Activated CD8-positive, alpha-beta T cell treated with anti-CD3 and anti-CD28 coated beads, Interleukin-2, amount 10 ng/mL, durations not matched to agents 7 days and 5 days (primary cell): ENCODE data around the gene CASKIN2. TPM values are rescaled to one million over a fixed set of nuclear protein-coding genes. Genes with fewer than 3 reads are reported as not detected.

Source experiments
- ATAC-seq: fragments of 150-1000 bp; cut with Tn5 transposase; one replicate; pipeline ENCODE4 v1.10.0; 2021; ENCODE audit warnings: moderate library complexity
- CTCF ChIA-PET: fragments of 350-600 bp; sonication (Branson Sonifier 250); formaldehyde crosslinking; loops from one replicate; lab custom pipeline; 2021; ENCODE audit warnings: antibody characterized with exemption; lab: Charles Lee
- POLR2A ChIA-PET: fragments of 350-600 bp; sonication (Branson Sonifier 250); formaldehyde crosslinking; loops from one replicate; lab custom pipeline; 2021; ENCODE audit warnings: antibody characterized with exemption; lab: Charles Lee
- DNase-seq: peaks from one replicate; pipeline ENCODE4 v3.0.0-alpha.2; 2020
- H3K27ac Mint-ChIP-seq: one replicate; pipeline ENCODE4 v1.8.0; 2021; ENCODE audit warnings: mild to moderate bottlenecking, mixed read lengths
- H3K27me3 Mint-ChIP-seq: one replicate; pipeline ENCODE4 v1.8.0; 2021; ENCODE audit warnings: low read depth, mixed read lengths
- H3K36me3 Mint-ChIP-seq: one replicate; pipeline ENCODE4 v1.8.0; 2021; ENCODE audit warnings: low read depth, mixed read lengths
- H3K4me1 Mint-ChIP-seq: one replicate; pipeline ENCODE4 v1.8.0; 2021; ENCODE audit warnings: low read depth, mixed read lengths
- H3K4me3 Mint-ChIP-seq: one replicate; pipeline ENCODE4 v1.8.0; 2021; ENCODE audit warnings: mild to moderate bottlenecking, mixed read lengths
- H3K9me3 Mint-ChIP-seq: one replicate; pipeline ENCODE4 v1.8.0; 2022; ENCODE audit warnings: mixed read lengths; ENCODE audit not compliant: insufficient read depth
- total RNA-seq, 2 experiments: library from RNA; stranded (reverse); gene quantifications; one replicate each; pipeline ENCODE4 v1.2.3, GENCODE V29; 2021

Gene CASKIN2
- total RNA-seq, result under 1 TPM; 0.68 to 0.97 TPM

- peak within 1 kb of the TSS; percentile 52 for H3K27ac Mint-ChIP-seq
- POLR2A ChIA-PET, result interaction anchor here (1.0 to 3.1 kb wide), 9 partner anchors 11 to 245 kb away, joined by 3 to 15 read pairs (median 6); partner anchors contain the start of genes GRB2, MIF4GD, MYO15B and RECQL5
- CTCF ChIA-PET, result interaction anchor here (0.7 to 3.3 kb wide), 34 partner anchors 9 to 255 kb away, joined by 3 to 26 read pairs (median 4); partner anchors contain the start of genes GALK1, LLGL2, MIF4GD and MYO15B
- H3K27me3 Mint-ChIP-seq, result peaks cover 3% of the 10 kb centered on the region
- DNase-seq, result peak; percentile 83
- peak; percentile 54 for ATAC-seq
- H3K36me3 Mint-ChIP-seq, result peaks cover 20% of the 10 kb centered on the region
- H3K4me1 Mint-ChIP-seq, result peaks cover 28% of the 10 kb centered on the region
- H3K4me3 Mint-ChIP-seq, result peak within 1 kb of the TSS; percentile 76
- no peaks in the 10 kb centered on the region for H3K9me3 Mint-ChIP-seq
Measured at GRCh38 chr17:75515496-75516254, at the start of gene CASKIN2. TSS of gene CASKIN2 (minus strand) at chr17:75515537. CDS start at chr17:75513804, 1,733 bp downstream.

- ATAC-seq (no peak), DNase-seq (no peak)
- no peaks in the 10 kb centered on the region for H3K9me3 Mint-ChIP-seq
- H3K27me3 Mint-ChIP-seq, result no peaks in the 10 kb centered on the region
- no peaks in the 10 kb centered on the region for H3K36me3 Mint-ChIP-seq
- no peaks in the 10 kb centered on the region for H3K4me1 Mint-ChIP-seq
- POLR2A ChIA-PET, result no interaction called here
- H3K4me3 Mint-ChIP-seq, result no peak overlapping the region
- CTCF ChIA-PET, result no interaction called here
- H3K27ac Mint-ChIP-seq, result no peak overlapping the region
Measured at GRCh38 chr17:75565066-75565465, 49.7 kb upstream of the CASKIN2 start.

- no peak overlapping the region for H3K4me3 Mint-ChIP-seq
- ChIA-PET POLR2A (no interaction called here), CTCF (no interaction called here)
- no peaks in the 10 kb centered on the region for H3K27me3 Mint-ChIP-seq
- no peak for DNase-seq
- H3K27ac Mint-ChIP-seq, result no peak overlapping the region
- ATAC-seq, result no peak
- H3K36me3 Mint-ChIP-seq, result no peaks in the 10 kb centered on the region
- no peaks in the 10 kb centered on the region for H3K9me3 Mint-ChIP-seq
- no peaks in the 10 kb centered on the region for H3K4me1 Mint-ChIP-seq
Measured at GRCh38 chr17:75564195-75564594, 48.9 kb upstream of the CASKIN2 start.

- DNase-seq, result no peak
- Mint-ChIP-seq H3K36me3 (no peaks in the 10 kb centered on the region), H3K27ac (no peak overlapping the region), H3K4me1 (no peaks in the 10 kb centered on the region), H3K9me3 (no peaks in the 10 kb centered on the region), H3K4me3 (no peak overlapping the region), H3K27me3 (no peaks in the 10 kb centered on the region)
- ChIA-PET POLR2A (no interaction called here), CTCF (no interaction called here)
- ATAC-seq, result no peak
Measured at GRCh38 chr17:75563063-75563758, 47.9 kb upstream of the CASKIN2 start.

DNA sequence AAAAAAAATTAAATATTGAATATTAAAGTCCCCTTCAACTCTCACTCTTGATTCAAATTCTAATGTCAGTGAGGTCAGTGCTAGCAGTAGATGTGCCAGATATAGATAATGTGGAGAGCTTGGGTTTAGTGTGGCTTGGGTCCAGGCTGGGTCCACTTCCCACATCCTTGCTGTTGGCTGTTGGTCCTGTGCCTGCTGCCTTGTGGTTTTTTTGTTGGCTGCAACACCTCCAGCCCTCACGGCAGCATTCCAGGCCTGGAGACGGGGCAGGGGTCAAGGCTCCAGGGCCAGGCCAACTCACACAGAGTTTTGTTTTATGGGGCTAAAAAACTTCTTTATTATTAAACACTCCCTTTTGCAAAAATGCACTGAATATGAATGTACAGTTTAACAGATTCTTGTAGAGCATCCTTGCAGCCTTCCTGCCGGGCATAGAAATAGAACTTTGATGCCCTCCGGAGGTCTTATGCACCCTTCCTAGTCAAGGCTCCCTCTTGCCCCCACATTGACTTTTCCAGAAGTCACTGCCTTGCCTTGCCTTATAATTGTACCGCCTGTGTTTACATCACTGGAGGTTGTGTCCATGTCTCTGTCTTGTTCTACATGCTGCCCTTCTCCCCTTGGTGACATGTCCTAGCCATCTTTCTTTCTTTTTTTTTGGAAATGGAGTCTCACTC is 46.7 kb upstream of the CASKIN2 start:
- DNase-seq (no peak), ATAC-seq (no peak)
- H3K9me3 Mint-ChIP-seq, result no peaks in the 10 kb centered on the region
- no peak overlapping the region for H3K4me3 Mint-ChIP-seq
- ChIA-PET POLR2A (interaction anchor here (0.6 kb wide), 1 partner anchor 28 kb away, joined by 5 read pairs; no protein-coding TSS in a partner anchor), CTCF (no interaction called here)
- no peaks in the 10 kb centered on the region for H3K4me1 Mint-ChIP-seq
- H3K36me3 Mint-ChIP-seq, result no peaks in the 10 kb centered on the region
- H3K27ac Mint-ChIP-seq, result no peak overlapping the region
- H3K27me3 Mint-ChIP-seq, result no peaks in the 10 kb centered on the region

GRCh38 chr17:75559958-75560533 is 44.7 kb upstream of the CASKIN2 start:
- Mint-ChIP-seq H3K9me3 (no peaks in the 10 kb centered on the region), H3K4me1 (no peaks in the 10 kb centered on the region), H3K36me3 (no peaks in the 10 kb centered on the region), H3K27me3 (no peaks in the 10 kb centered on the region), H3K27ac (no peak overlapping the region), H3K4me3 (no peak overlapping the region)
- no peak for ATAC-seq
- DNase-seq, result no peak
- ChIA-PET POLR2A (interaction anchor here (1.4 kb wide), 1 partner anchor 11 kb away, joined by 4 read pairs; no protein-coding TSS in a partner anchor), CTCF (no interaction called here)

DNA sequence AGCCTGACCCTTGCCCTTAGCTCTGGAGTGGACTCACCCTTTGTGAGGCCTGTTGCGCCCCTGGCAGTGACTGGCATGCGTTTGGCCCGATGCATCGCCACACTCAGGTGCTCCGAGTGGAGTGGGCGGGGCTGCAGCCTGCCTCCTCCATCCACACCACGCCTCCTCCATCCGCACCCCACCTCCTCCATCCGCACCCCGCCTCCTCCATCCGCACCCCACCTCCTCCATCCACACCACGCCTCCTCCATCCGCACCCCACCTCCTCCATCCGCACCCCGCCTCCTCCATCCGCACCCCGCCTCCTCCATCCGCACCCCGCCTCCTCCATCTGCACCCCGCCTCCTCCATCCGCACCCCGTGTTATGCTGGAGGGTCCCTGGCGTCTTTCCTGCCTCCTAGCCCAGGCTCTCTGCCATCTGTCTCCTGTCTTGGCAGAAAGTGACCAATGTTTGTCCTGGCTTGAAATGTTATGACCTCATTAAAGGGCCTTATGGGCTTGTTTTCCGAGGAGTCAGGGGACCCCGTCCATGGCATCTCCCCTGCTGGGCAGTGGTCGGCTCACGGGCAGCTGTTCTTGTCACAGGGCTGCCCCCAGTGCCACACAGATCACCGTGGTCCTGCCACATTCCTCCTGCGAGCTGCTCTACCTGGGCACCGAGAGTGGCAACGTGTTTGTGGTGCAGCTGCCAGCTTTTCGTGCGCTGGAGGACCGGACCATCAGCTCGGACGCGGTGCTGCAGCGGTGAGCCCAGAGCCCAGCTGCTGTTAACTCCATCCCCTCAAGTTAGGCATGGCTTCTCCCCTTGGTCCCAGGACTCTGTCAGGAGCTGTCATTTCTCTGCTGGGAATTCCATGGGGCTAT is 43.6 kb upstream of the CASKIN2 start:
- Mint-ChIP-seq H3K27me3 (no peaks in the 10 kb centered on the region), H3K9me3 (no peaks in the 10 kb centered on the region), H3K4me3 (no peak overlapping the region), H3K4me1 (no peaks in the 10 kb centered on the region), H3K27ac (no peak overlapping the region), H3K36me3 (no peaks in the 10 kb centered on the region)
- DNase-seq (no peak), ATAC-seq (no peak)
- CTCF ChIA-PET, result no interaction called here
- POLR2A ChIA-PET, result no interaction called here

DNA sequence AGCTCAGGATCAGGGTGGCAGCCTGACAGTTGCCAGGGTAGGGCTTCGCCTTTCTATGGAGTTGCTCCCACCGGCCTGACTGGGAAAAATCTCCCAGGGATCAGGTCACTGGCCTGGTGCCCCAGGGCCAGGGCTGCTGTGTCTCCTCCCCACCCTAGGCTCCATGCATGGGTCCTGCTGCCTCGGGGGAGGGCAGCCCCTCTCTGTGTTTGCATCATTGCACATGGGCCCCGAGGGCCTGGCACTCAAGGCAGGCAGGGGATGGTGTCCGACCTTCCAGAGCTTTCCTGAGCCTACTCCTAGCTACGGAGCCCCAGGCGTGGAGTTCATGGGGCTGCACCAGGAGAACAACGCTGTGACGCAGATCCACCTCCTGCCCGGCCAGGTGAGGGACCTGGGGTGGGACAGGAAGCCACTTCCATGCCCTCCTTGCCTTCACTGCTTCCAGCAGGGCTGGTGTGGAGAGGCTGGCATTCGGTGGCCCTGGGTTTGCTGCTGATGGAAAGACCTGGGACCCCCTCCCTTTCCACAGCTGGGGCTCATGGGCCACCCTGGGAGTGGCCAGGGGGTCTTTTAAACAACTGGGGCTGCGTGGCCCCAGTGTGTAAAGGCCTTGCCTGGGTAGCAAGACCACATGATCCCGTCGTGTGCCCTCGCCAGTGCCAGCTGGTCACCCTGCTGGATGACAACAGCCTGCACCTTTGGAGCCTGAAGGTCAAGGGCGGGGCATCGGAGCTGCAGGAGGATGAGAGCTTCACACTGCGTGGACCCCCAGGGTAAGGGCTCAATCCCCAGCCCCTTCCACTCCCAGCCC is 42.7 kb upstream of the CASKIN2 start:
- Mint-ChIP-seq H3K4me1 (no peaks in the 10 kb centered on the region), H3K27ac (no peak overlapping the region), H3K9me3 (no peaks in the 10 kb centered on the region), H3K4me3 (no peak overlapping the region), H3K36me3 (no peaks in the 10 kb centered on the region), H3K27me3 (no peaks in the 10 kb centered on the region)
- no peak for DNase-seq
- ChIA-PET POLR2A (no interaction called here), CTCF (no interaction called here)
- ATAC-seq, result no peak

GRCh38 chr17:75557075-75557851 is 41.9 kb upstream of the CASKIN2 start:
- no peak for DNase-seq
- Mint-ChIP-seq H3K4me3 (no peak overlapping the region), H3K27me3 (no peaks in the 10 kb centered on the region), H3K9me3 (no peaks in the 10 kb centered on the region), H3K27ac (no peak overlapping the region), H3K4me1 (no peaks in the 10 kb centered on the region), H3K36me3 (no peaks in the 10 kb centered on the region)
- ChIA-PET POLR2A (no interaction called here), CTCF (no interaction called here)
- ATAC-seq, result no peak

GRCh38 chr17:75555679-75556153 is 40.4 kb upstream of the CASKIN2 start:
- Mint-ChIP-seq H3K4me3 (no peak overlapping the region), H3K36me3 (no peaks in the 10 kb centered on the region), H3K27me3 (no peaks in the 10 kb centered on the region), H3K27ac (no peak overlapping the region), H3K9me3 (no peaks in the 10 kb centered on the region), H3K4me1 (no peaks in the 10 kb centered on the region)
- CTCF ChIA-PET, result no interaction called here
- DNase-seq (no peak), ATAC-seq (no peak)
- POLR2A ChIA-PET, result no interaction called here
